ENCODE data around the gene CTXND1. TPM values are rescaled to one million over a fixed set of nuclear protein-coding genes. Genes with fewer than 3 reads are reported as not detected.

CTXND1 gene
- total and polyA plus RNA-seq, 2 experiments from 2014 or later, result not detected

- H3K4me3 ChIP-seq, result no peak overlapping the region
- no peak overlapping the region for H2AFZ ChIP-seq
- no peaks in the 10 kb centered on the region for H3K79me2 ChIP-seq (ENCODE audit: insufficient read depth)
- H3K27ac ChIP-seq, result no peak overlapping the region
- H3K4me2 ChIP-seq (ENCODE audit: unreplicated experiment), result no peak overlapping the region
- peaks cover 13% of the 10 kb centered on the region; the same call in 1 of the 2 replicates for H3F3A ChIP-seq (ENCODE audit: insufficient read depth)
- H4K20me1 ChIP-seq (ENCODE audit: insufficient read depth), result no peaks in the 10 kb centered on the region
- WGBS, 2 experiments (ENCODE audit: low coverage in 1 of 2, low lambda C conversion rate in 2 of 2, missing lambda C conversion rate in 2 of 2), result 93 to 95% methylated on average over 12 of the region's 12 CpGs
- H3K36me3 ChIP-seq (ENCODE audit: low read depth), result no peaks in the 10 kb centered on the region
- TF ChIP-seq EZH2 (IDR thresholded peaks at IDR 0.05; ENCODE audit: insufficient read depth, poor library complexity, severe bottlenecking) (no peak), EZH2phosphoT487 (IDR thresholded peaks at IDR 0.05; ENCODE audit: insufficient read depth, low read depth) (no peak)
- DNase-seq, result no peak
- H3K27me3 ChIP-seq (replicated peaks; ENCODE audit: insufficient read depth), result no peaks in the 10 kb centered on the region
- in situ Hi-C loops (cut with MboI), result no loop called here
- no peak overlapping the region for H3K9ac ChIP-seq
- peaks cover 11% of the 10 kb centered on the region for H3K4me1 ChIP-seq (ENCODE audit: insufficient read depth)
- no peaks in the 10 kb centered on the region for H3K9me2 ChIP-seq (ENCODE audit: insufficient read depth)
- no peaks in the 10 kb centered on the region for H3K9me3 ChIP-seq (ENCODE audit: low read depth)
Observed at GRCh38 chr15:80169768-80170357, 82.2 kb downstream of the CTXND1 start.

- Histone ChIP-seq H3K9me3 (ENCODE audit: low read depth) (no peaks in the 10 kb centered on the region), H3K36me3 (ENCODE audit: low read depth) (no peaks in the 10 kb centered on the region), H3K9ac (no peak overlapping the region), H3K27ac (no peak overlapping the region), H3F3A (ENCODE audit: insufficient read depth) (no peaks in the 10 kb centered on the region), H3K4me2 (ENCODE audit: unreplicated experiment) (no peak overlapping the region), H2AFZ (no peak overlapping the region), H3K79me2 (ENCODE audit: insufficient read depth) (no peaks in the 10 kb centered on the region), H3K9me2 (ENCODE audit: insufficient read depth) (no peaks in the 10 kb centered on the region), H4K20me1 (ENCODE audit: insufficient read depth) (no peaks in the 10 kb centered on the region), H3K4me1 (ENCODE audit: insufficient read depth) (no peaks in the 10 kb centered on the region), H3K4me3 (no peak overlapping the region), H3K27me3 (replicated peaks; ENCODE audit: insufficient read depth) (no peaks in the 10 kb centered on the region)
- WGBS, 2 experiments (ENCODE audit: low coverage in 1 of 2, low lambda C conversion rate in 2 of 2, missing lambda C conversion rate in 2 of 2), result 90 to 92% methylated on average over 5 of the region's 5 CpGs
- no peak for DNase-seq
- TF ChIP-seq EZH2 (IDR thresholded peaks at IDR 0.05; ENCODE audit: insufficient read depth, poor library complexity, severe bottlenecking) (no peak), EZH2phosphoT487 (IDR thresholded peaks at IDR 0.05; ENCODE audit: insufficient read depth, low read depth) (no peak)
- in situ Hi-C loops (cut with MboI), result no loop called here
Observed at GRCh38 chr15:80168421-80168820, 83.6 kb downstream of the CTXND1 start.

- Histone ChIP-seq H2AFZ (no peak overlapping the region), H3K9ac (no peak overlapping the region), H3K4me2 (ENCODE audit: unreplicated experiment) (no peak overlapping the region), H3K4me3 (no peak overlapping the region), H3K4me1 (ENCODE audit: insufficient read depth) (no peaks in the 10 kb centered on the region), H3K9me3 (ENCODE audit: low read depth) (no peaks in the 10 kb centered on the region), H3K36me3 (ENCODE audit: low read depth) (no peaks in the 10 kb centered on the region), H3K27me3 (replicated peaks; ENCODE audit: insufficient read depth) (no peaks in the 10 kb centered on the region), H3K9me2 (ENCODE audit: insufficient read depth) (no peaks in the 10 kb centered on the region), H4K20me1 (ENCODE audit: insufficient read depth) (no peaks in the 10 kb centered on the region), H3F3A (ENCODE audit: insufficient read depth) (no peaks in the 10 kb centered on the region), H3K79me2 (ENCODE audit: insufficient read depth) (no peaks in the 10 kb centered on the region), H3K27ac (no peak overlapping the region)
- in situ Hi-C loops (cut with MboI), result no loop called here
- 88 to 92% methylated on average over 8 of the region's 8 CpGs for WGBS, 2 experiments (ENCODE audit: low coverage in 1 of 2, low lambda C conversion rate in 2 of 2, missing lambda C conversion rate in 2 of 2)
- no peak for TF ChIP-seq EZH2phosphoT487 (IDR thresholded peaks at IDR 0.05; ENCODE audit: insufficient read depth, low read depth)
- no peak for TF ChIP-seq EZH2 (IDR thresholded peaks at IDR 0.05; ENCODE audit: insufficient read depth, poor library complexity, severe bottlenecking)
- no peak for DNase-seq
Observed at GRCh38 chr15:80167936-80168335, 84.1 kb downstream of the CTXND1 start.

GRCh38 chr15:80163897-80164296, 88.1 kb downstream of the CTXND1 start:
- DNase-seq, result no peak
- no peak overlapping the region for H2AFZ ChIP-seq
- no peaks in the 10 kb centered on the region for H3K79me2 ChIP-seq (ENCODE audit: insufficient read depth)
- no peak overlapping the region for H3K27ac ChIP-seq
- H3K9ac ChIP-seq, result no peak overlapping the region
- no peak overlapping the region for H3K4me3 ChIP-seq
- H3K9me2 ChIP-seq (ENCODE audit: insufficient read depth), result no peaks in the 10 kb centered on the region
- no peak overlapping the region for H3K4me2 ChIP-seq (ENCODE audit: unreplicated experiment)
- in situ Hi-C loops (cut with MboI), result no loop called here
- H3F3A ChIP-seq (ENCODE audit: insufficient read depth), result peaks cover 12% of the 10 kb centered on the region; the same call in 1 of the 2 replicates
- no peaks in the 10 kb centered on the region for H3K9me3 ChIP-seq (ENCODE audit: low read depth)
- WGBS, 2 experiments (ENCODE audit: low coverage in 1 of 2, low lambda C conversion rate in 2 of 2, missing lambda C conversion rate in 2 of 2), result 90 to 100% methylated on average over 1 of the region's 1 CpG
- peaks cover 16% of the 10 kb centered on the region for H3K4me1 ChIP-seq (ENCODE audit: insufficient read depth)
- no peak for TF ChIP-seq EZH2phosphoT487 (IDR thresholded peaks at IDR 0.05; ENCODE audit: insufficient read depth, low read depth)
- no peak for TF ChIP-seq EZH2 (IDR thresholded peaks at IDR 0.05; ENCODE audit: insufficient read depth, poor library complexity, severe bottlenecking)
- H3K27me3 ChIP-seq (replicated peaks; ENCODE audit: insufficient read depth), result no peaks in the 10 kb centered on the region
- no peaks in the 10 kb centered on the region; the same call in 1 of the 2 replicates for H3K36me3 ChIP-seq (ENCODE audit: low read depth)
- H4K20me1 ChIP-seq (ENCODE audit: insufficient read depth), result no peaks in the 10 kb centered on the region

Data from GM23248 (cell line).